Measurements from ENCODE around the gene NUAK1. TPM values are rescaled to one million over a fixed set of nuclear protein-coding genes. Genes with fewer than 3 reads are reported as not detected.
A peak's percentile ranks its signal among the peaks of the same experiment; 100 is the strongest.

NUAK1 gene
- total RNA-seq, 1 experiment from 2014 or later: 50.3 TPM

- no peak for TF ChIP-seq SIN3A (IDR thresholded peaks at IDR 0.05; ENCODE audit: borderline replicate concordance, insufficient read depth, low read depth, low read length)
- no peak for TF ChIP-seq REST (IDR thresholded peaks at IDR 0.05; ENCODE audit: insufficient read depth in 1 of 2, low read depth in 2 of 2, low read length in 1 of 2)
- TF ChIP-seq POLR2AphosphoS5 (IDR thresholded peaks at IDR 0.05; ENCODE audit: low read depth, low read length): 0 out of 2 replicates have a peak, but pooled peaks have one; percentile 11
- no peak overlapping the region for H3K4me3 ChIP-seq (ENCODE audit: low read depth in 2 of 2, low read length in 2 of 2)
- no peaks in the 10 kb centered on the region for H3K27me3 ChIP-seq (ENCODE audit: control insufficient read depth, insufficient read depth, low read length)
- peaks cover 82% of the 10 kb centered on the region for H3K4me1 ChIP-seq (ENCODE audit: control insufficient read depth, insufficient read depth, low read length)
- H3K36me3 ChIP-seq (ENCODE audit: control insufficient read depth, insufficient read depth, low read length): no peaks in the 10 kb centered on the region; the same call in 1 of the 2 replicates
- intact Hi-C loops (cut with micrococcal nuclease; ENCODE audit: unreplicated experiment) (loop anchor here (10.0 kb wide), 1 partner anchor 429 kb away; no protein-coding TSS in a partner anchor), in situ Hi-C loops (cut with HindIII; ENCODE audit: low pct_unique_long_range_greater_than_20kb, low sequenced_read_pairs) (no loop called here)
- DNase-seq (ENCODE audit: low read depth, low spot score): no peak
- peak overlapping the region; percentile 96 for H3K27ac ChIP-seq (ENCODE audit: low read length)
- ChIA-PET CTCF (interaction anchor here (0.6 to 1.6 kb wide), 4 partner anchors 16 to 1752 kb away, joined by 3 to 5 read pairs (median 4); no protein-coding TSS in a partner anchor), POLR2A (interaction anchor here (0.6 kb wide), 1 partner anchor 58 kb away, joined by 3 read pairs; no protein-coding TSS in a partner anchor)
- BruUV-seq (replicated peaks): no TSS peak
- peak; percentile 60 for ATAC-seq
- H3K9me3 ChIP-seq (ENCODE audit: control insufficient read depth, insufficient read depth, low read depth, low read length): no peaks in the 10 kb centered on the region
Measured at GRCh38 chr12:106133136-106134087, 5.3 kb downstream of the NUAK1 start.

- H3K4me1 ChIP-seq (ENCODE audit: control insufficient read depth, insufficient read depth, low read length): peaks cover 89% of the 10 kb centered on the region
- no peaks in the 10 kb centered on the region for H3K9me3 ChIP-seq (ENCODE audit: control insufficient read depth, insufficient read depth, low read depth, low read length)
- H3K4me3 ChIP-seq (ENCODE audit: low read depth in 2 of 2, low read length in 2 of 2): no peak overlapping the region
- no peaks in the 10 kb centered on the region for H3K27me3 ChIP-seq (ENCODE audit: control insufficient read depth, insufficient read depth, low read length)
- H3K27ac ChIP-seq (ENCODE audit: low read length): peak overlapping the region; percentile 96
- CTCF ChIA-PET: interaction anchor here (1.2 kb wide), 1 partner anchor 17 kb away, joined by 4 read pairs; no protein-coding TSS in a partner anchor
- H3K36me3 ChIP-seq (ENCODE audit: control insufficient read depth, insufficient read depth, low read length): no peaks in the 10 kb centered on the region; the same call in 1 of the 2 replicates
- in situ Hi-C loops (cut with HindIII; ENCODE audit: low pct_unique_long_range_greater_than_20kb, low sequenced_read_pairs): no loop called here
- BruUV-seq (replicated peaks): no TSS peak
- POLR2A ChIA-PET: interaction anchor here (0.6 kb wide), 1 partner anchor 57 kb away, joined by 3 read pairs; no protein-coding TSS in a partner anchor
- TF ChIP-seq SIN3A (IDR thresholded peaks at IDR 0.05; ENCODE audit: borderline replicate concordance, insufficient read depth, low read depth, low read length): no peak
- TF ChIP-seq REST (IDR thresholded peaks at IDR 0.05; ENCODE audit: insufficient read depth in 1 of 2, low read depth in 2 of 2, low read length in 1 of 2): no peak
- no peak for TF ChIP-seq POLR2AphosphoS5 (IDR thresholded peaks at IDR 0.05; ENCODE audit: low read depth, low read length)
- TF ChIP-seq CTCF (IDR thresholded peaks at IDR 0.05): no peak
- ATAC-seq (no peak; the same call in 1 of the 2 replicates), DNase-seq (ENCODE audit: low read depth, low spot score) (no peak)
- intact Hi-C loops (cut with micrococcal nuclease; ENCODE audit: unreplicated experiment): loop anchor here (10.0 kb wide), 1 partner anchor 428 kb away; no protein-coding TSS in a partner anchor
Measured at GRCh38 chr12:106132175-106133135, 6.3 kb downstream of the NUAK1 start.
